Neural cell (in vitro differentiated cells): ENCODE data around the gene MED23.

Experiments
- EZH2 ChIP-seq: fragments of 200-600, 300-800 bp; shearing (Covaris generic), sonication (generic); IDR thresholded peaks from 2 replicates; pipeline ENCODE4 v1.6.1; 2014; ENCODE audit warnings: antibody characterized with exemption, low read length, borderline replicate concordance, mild to moderate bottlenecking; ENCODE audit not compliant: insufficient read depth, poor library complexity, severe bottlenecking
- RAD21 ChIP-seq: fragments of 450-650 bp; conservative IDR thresholded peaks from 2 replicates; pipeline ENCODE4 v1.6.1; 2014; ENCODE audit warnings: antibody characterized with exemption, mild to moderate bottlenecking, moderate library complexity

DNA sequence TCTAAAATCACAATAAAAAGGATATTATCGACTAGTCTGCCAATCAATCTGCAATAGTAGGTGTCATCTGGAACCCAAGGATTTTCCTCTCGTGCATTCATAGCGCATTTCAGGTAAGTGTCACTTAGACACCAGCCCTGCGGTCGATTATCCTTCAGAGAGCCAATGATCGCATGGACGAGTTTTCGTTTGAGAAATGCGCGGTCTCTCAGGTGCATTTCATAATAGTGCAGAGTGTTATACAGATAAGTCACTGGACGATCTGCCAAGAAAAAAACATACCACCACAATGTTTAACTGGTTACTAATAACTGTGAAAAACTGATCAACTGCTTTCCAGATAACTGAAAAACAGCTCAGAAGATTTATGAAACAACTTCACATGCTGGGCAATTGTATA, 34.0 kb downstream of the MED23 start:
- TF ChIP-seq EZH2 (no peak), RAD21 (no peak)
